Mesendoderm (in vitro differentiated cells): ENCODE measurements around the gene CABLES1.
"Not testable (repeated sequence)": the region's sequence is repeated elsewhere in the genome, so short reads cannot be mapped to it uniquely, and the experiment has no call there.

Experiments used
- DNase-seq: peaks from one replicate; pipeline ENCODE4 v3.0.0; 2013
- H2AK5ac ChIP-seq: 2 replicates; pipeline ENCODE4 v1.6.1; 2013; ENCODE audit warnings: low read length, inconsistent platforms
- H2BK120ac ChIP-seq: 2 replicates; pipeline ENCODE4 v1.6.1; 2013; ENCODE audit warnings: low read depth, mild to moderate bottlenecking, low read length, moderate library complexity, mixed read lengths
- H2BK15ac ChIP-seq: replicated peaks from 2 replicates; pipeline ENCODE4 v1.6.1; 2013; ENCODE audit warnings: low read depth, mild to moderate bottlenecking, moderate library complexity
- H2BK5ac ChIP-seq: 2 replicates; pipeline ENCODE4 v1.6.1; 2013; ENCODE audit warnings: low read length, inconsistent platforms
- H3K18ac ChIP-seq: 2 replicates; pipeline ENCODE4 v1.6.1; 2013; ENCODE audit warnings: mild to moderate bottlenecking, low read length, mixed read lengths
- H3K23ac ChIP-seq: one replicate; pipeline ENCODE4 v1.6.1; 2013; ENCODE audit warnings: low read length
- H3K27ac ChIP-seq: 2 replicates; pipeline ENCODE4 v1.5.1; 2013; ENCODE audit warnings: low read depth, mild to moderate bottlenecking, inconsistent platforms, low read length, moderate library complexity
- H3K27me3 ChIP-seq: 2 replicates; pipeline ENCODE4 v1.6.1; 2013; ENCODE audit warnings: low read length, control low read depth, mild to moderate bottlenecking, inconsistent platforms; ENCODE audit not compliant: insufficient read depth, poor library complexity
- H3K36me3 ChIP-seq: 2 replicates; pipeline ENCODE4 v1.6.1; 2013; ENCODE audit warnings: low read length, inconsistent platforms; ENCODE audit not compliant: control insufficient read depth, insufficient read depth
- H3K4ac ChIP-seq: one replicate; pipeline ENCODE4 v1.6.1; 2013; ENCODE audit warnings: low read depth, mild to moderate bottlenecking, low read length, moderate library complexity
- H3K4me1 ChIP-seq: 2 replicates; pipeline ENCODE4 v1.6.1; 2013; ENCODE audit warnings: low read depth, low read length, inconsistent platforms; ENCODE audit not compliant: control insufficient read depth
- H3K4me2 ChIP-seq: 2 replicates; pipeline ENCODE4 v1.6.1; 2013; ENCODE audit warnings: low read length
- H3K4me3 ChIP-seq: 2 replicates; pipeline ENCODE4 v1.5.1; 2013; ENCODE audit warnings: mild to moderate bottlenecking, low read length
- H3K56ac ChIP-seq: one replicate; pipeline ENCODE4 v1.6.1; 2013; ENCODE audit warnings: low read length
- H3K79me1 ChIP-seq: 2 replicates; pipeline ENCODE4 v1.6.1; 2013; ENCODE audit warnings: low read length, inconsistent platforms
- H3K79me2 ChIP-seq: 2 replicates; pipeline ENCODE4 v1.6.1; 2013; ENCODE audit warnings: mild to moderate bottlenecking, low read length; ENCODE audit not compliant: control insufficient read depth, insufficient read depth
- H3K9ac ChIP-seq: 2 replicates; pipeline ENCODE4 v1.6.1; 2013; ENCODE audit warnings: low read length, inconsistent platforms
- H4K5ac ChIP-seq: one replicate; pipeline ENCODE4 v1.6.1; 2013; ENCODE audit warnings: low read length
- H4K8ac ChIP-seq: one replicate; pipeline ENCODE4 v1.6.1; 2013; ENCODE audit warnings: low read depth, mild to moderate bottlenecking, control low read depth, low read length, moderate library complexity
- WGBS: extraction: QIAGEN DNeasy Blood & Tissue Kit; methylation state at CpG from one replicate; pipeline ENCODE4 v1.1.7; 2013; ENCODE audit warnings: low lambda C conversion rate, missing lambda C conversion rate; ENCODE audit not compliant: insufficient coverage; ENCODE audit errors: extremely low coverage; 5-methylcytosine and 5-hydroxymethylcytosine counted together

CABLES1 gene

DNA sequence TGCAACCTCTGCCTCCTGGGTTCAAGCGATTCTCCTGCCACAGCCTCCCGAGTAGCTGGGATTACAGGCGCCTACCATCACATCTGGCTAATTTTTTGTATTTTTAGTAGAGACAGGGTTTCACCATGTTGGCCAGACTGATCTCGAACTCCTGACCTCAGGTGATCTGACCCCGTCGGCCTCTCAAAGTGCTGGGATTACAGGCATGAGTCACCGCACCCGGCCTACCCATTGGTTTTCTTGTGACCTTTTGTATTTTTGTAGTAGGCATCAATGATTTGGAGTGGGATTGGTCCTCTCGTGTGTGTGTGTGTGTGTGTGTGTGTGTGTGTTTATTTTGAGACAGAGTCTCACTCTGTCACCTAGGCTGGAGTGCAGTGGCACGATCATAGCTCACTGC is 42.2 kb upstream of the CABLES1 start:
- not testable (repeated sequence) for H2BK5ac ChIP-seq, H2BK15ac ChIP-seq, H3K79me1 ChIP-seq, H4K8ac ChIP-seq, DNase-seq, H4K5ac ChIP-seq, H3K18ac ChIP-seq, H2BK120ac ChIP-seq, H2AK5ac ChIP-seq, H3K79me2 ChIP-seq, H3K4me2 ChIP-seq, H3K27me3 ChIP-seq, H3K4ac ChIP-seq, H3K4me3 ChIP-seq, H3K36me3 ChIP-seq, H3K9ac ChIP-seq, H3K27ac ChIP-seq, H3K23ac ChIP-seq, H3K56ac ChIP-seq, H3K4me1 ChIP-seq
- no CpG with 5 or more reads among the region's 10 CpGs for WGBS

DNA sequence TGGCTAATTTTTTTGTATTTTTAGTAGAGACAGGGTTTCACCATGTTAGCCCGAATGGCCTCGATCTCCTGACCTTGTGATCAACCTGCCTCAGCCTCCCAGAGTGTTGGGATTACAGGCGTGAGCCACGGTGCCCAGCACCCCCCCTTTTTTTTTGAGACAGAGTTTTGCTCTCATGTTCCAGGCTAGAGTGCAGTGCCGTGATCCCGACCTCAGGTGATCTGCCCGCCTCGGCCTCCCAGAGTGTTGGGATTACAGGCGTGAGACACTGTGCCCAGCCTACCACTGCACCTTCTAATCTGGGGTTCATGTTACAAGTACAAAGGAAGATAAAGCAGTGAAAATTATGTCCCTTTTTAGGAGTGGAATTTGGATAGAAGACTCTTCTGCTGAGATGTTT is 41.5 kb upstream of the CABLES1 start:
- no peak overlapping the region for H2BK15ac ChIP-seq
- no peak overlapping the region for H2AK5ac ChIP-seq
- no peak overlapping the region for H3K27ac ChIP-seq
- no CpG with 5 or more reads among the region's 9 CpGs for WGBS
- no peak overlapping the region for H2BK120ac ChIP-seq
- no peaks in the 10 kb centered on the region for H3K27me3 ChIP-seq
- no peak overlapping the region for H3K9ac ChIP-seq
- no peaks in the 10 kb centered on the region for H3K4me1 ChIP-seq
- H4K5ac ChIP-seq: no peak overlapping the region
- H3K56ac ChIP-seq: no peak overlapping the region
- H3K23ac ChIP-seq: no peak overlapping the region
- no peaks in the 10 kb centered on the region for H3K79me2 ChIP-seq
- no peaks in the 10 kb centered on the region for H3K36me3 ChIP-seq
- no peak overlapping the region for H3K4me2 ChIP-seq
- H3K4me3 ChIP-seq: no peak overlapping the region
- no peak for DNase-seq
- no peak overlapping the region for H3K18ac ChIP-seq
- no peak overlapping the region for H2BK5ac ChIP-seq
- H3K79me1 ChIP-seq: no peaks in the 10 kb centered on the region
- H4K8ac ChIP-seq: no peak overlapping the region
- no peak overlapping the region for H3K4ac ChIP-seq

DNA sequence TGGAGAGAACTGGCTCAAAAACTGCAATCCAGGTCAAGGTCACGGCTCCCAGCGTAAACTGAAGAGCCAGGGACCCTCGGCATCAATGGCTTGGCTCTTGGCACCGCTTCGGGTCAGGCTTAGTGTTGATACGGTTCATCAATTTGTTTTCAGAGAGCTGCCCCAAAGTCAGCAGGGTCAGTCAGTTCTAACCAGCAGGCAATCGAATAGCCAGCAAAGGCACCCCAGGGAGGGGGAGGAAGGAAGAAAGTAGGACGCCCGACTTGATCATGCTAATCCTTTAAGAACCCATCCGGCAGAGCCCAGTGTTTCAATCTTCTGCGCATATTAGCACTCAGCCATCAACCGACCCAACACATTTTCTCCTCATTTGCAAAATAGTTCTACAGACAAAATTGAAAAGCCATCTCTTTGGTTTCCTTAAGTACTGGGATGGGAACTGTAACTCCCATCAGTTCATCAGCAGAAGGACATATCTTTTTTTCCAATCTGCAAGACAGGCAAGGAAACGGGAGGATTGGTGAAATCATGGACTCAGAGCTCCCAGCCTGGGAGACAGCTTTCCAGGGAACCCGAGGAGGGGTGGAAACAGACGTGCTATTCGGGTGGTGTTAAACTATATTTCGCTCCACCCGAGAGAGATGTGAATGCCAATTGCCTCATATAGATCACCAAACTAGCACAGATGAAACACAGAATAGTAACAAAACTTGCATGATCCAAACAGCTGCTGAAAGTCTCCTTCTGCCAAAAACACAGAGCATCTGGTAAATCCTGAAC is 40.7 kb upstream of the CABLES1 start:
- Histone ChIP-seq H3K36me3 (no peaks in the 10 kb centered on the region), H2BK5ac (no peak overlapping the region), H2BK120ac (no peak overlapping the region), H3K27me3 (no peaks in the 10 kb centered on the region), H2BK15ac (no peak overlapping the region), H3K79me2 (no peaks in the 10 kb centered on the region), H3K4me1 (no peaks in the 10 kb centered on the region), H3K18ac (no peak overlapping the region), H3K4me2 (no peak overlapping the region), H3K79me1 (no peaks in the 10 kb centered on the region), H3K4me3 (no peak overlapping the region), H3K23ac (no peak overlapping the region), H3K9ac (no peak overlapping the region), H4K5ac (no peak overlapping the region), H3K56ac (no peak overlapping the region), H3K27ac (peak overlapping the region; percentile 16), H4K8ac (no peak overlapping the region), H2AK5ac (no peak overlapping the region), H3K4ac (no peak overlapping the region)
- DNase-seq: no peak
- whole genome bisulfite sequencing: no CpG with 5 or more reads among the region's 18 CpGs

DNA sequence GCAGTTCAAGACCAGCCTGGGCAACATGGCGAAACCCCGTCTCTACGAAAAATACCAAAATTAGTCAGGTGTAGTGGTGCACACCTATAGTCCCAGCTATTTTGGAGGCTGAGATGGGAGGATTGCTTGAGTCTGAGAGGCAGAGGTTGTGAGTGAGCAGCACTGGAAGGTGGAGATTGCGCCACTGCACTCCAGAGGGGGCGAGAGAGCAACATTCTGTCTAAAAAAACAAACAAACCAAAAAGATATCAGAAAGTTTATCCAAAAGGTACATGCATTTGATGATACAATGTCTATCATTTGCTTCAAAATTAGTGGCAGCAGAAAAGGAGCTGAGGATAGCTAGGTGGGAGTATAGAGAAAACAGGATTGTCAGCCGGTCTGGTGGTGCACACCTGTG is 39.8 kb upstream of the CABLES1 start:
- no peak overlapping the region for H3K9ac ChIP-seq
- no peaks in the 10 kb centered on the region for H3K79me1 ChIP-seq
- no peaks in the 10 kb centered on the region for H3K36me3 ChIP-seq
- no peak overlapping the region for H2BK120ac ChIP-seq
- H3K56ac ChIP-seq: no peak overlapping the region
- H3K27ac ChIP-seq: no peak overlapping the region
- no peaks in the 10 kb centered on the region for H3K4me1 ChIP-seq
- H3K4me2 ChIP-seq: no peak overlapping the region
- DNase-seq: no peak
- H3K18ac ChIP-seq: no peak overlapping the region
- no peak overlapping the region for H4K8ac ChIP-seq
- no peak overlapping the region for H2BK5ac ChIP-seq
- H3K4me3 ChIP-seq: no peak overlapping the region
- no peak overlapping the region for H2AK5ac ChIP-seq
- no peak overlapping the region for H4K5ac ChIP-seq
- no peaks in the 10 kb centered on the region for H3K79me2 ChIP-seq
- H3K27me3 ChIP-seq: no peaks in the 10 kb centered on the region
- no peak overlapping the region for H3K4ac ChIP-seq
- no peak overlapping the region for H2BK15ac ChIP-seq
- no peak overlapping the region for H3K23ac ChIP-seq
- WGBS: no CpG with 5 or more reads among the region's 6 CpGs

DNA sequence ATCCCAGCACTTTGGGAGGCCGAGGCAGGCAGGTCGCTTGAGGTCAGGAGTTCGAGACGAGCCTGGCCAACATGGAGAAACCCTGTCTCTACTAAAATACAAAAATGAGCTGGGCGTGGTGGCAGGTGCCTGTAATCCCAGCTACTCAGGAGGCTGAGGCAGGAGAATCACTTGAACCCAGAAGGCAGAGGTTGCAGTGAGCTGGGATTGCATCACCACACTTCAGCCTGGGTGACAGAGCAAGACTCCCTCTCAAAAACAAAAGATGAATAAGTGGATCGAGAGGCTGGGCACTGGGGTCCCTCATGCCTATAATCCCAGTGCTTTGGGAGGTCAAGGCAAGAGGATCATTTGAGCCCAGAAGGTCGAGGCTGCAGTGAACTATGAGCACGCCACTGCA is 38.3 kb upstream of the CABLES1 start:
- not testable (repeated sequence) for H3K23ac ChIP-seq, H3K27ac ChIP-seq, H3K79me2 ChIP-seq, H3K56ac ChIP-seq, H3K4me3 ChIP-seq, H3K18ac ChIP-seq, H4K5ac ChIP-seq, H3K4me2 ChIP-seq, H3K4ac ChIP-seq, H4K8ac ChIP-seq, DNase-seq, H3K27me3 ChIP-seq, H3K79me1 ChIP-seq, H3K36me3 ChIP-seq, H2AK5ac ChIP-seq, H3K4me1 ChIP-seq, H2BK5ac ChIP-seq, H2BK120ac ChIP-seq, H3K9ac ChIP-seq, H2BK15ac ChIP-seq
- WGBS: no CpG with 5 or more reads among the region's 8 CpGs

DNA sequence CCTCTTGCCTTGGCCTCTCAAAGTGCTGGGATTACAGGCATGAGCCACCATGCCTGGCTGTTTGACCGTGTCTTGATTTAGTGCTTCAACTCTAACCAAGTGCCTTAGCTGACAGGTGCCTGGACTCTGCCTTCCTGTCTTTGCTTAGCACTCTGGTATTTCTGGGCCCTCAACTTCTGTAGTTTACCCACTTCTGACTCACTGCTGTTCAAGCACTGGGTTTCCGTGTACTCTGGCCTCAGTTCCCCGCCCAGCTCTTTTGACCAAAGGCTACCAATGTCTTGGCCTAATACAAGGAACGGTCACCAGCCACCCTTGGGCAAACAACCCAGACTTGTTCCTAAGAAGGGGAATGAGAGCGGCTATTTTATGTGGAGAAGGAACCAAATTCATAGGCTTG is 35.7 kb upstream of the CABLES1 start:
- Histone ChIP-seq H4K8ac (no peak overlapping the region), H3K23ac (no peak overlapping the region), H3K56ac (no peak overlapping the region), H3K27me3 (no peaks in the 10 kb centered on the region), H3K9ac (no peak overlapping the region), H3K79me1 (no peaks in the 10 kb centered on the region), H4K5ac (no peak overlapping the region), H2BK120ac (no peak overlapping the region), H3K18ac (no peak overlapping the region), H3K27ac (no peak overlapping the region), H3K4me3 (no peak overlapping the region), H3K4me2 (no peak overlapping the region), H2BK15ac (no peak overlapping the region), H2AK5ac (no peak overlapping the region), H2BK5ac (no peak overlapping the region), H3K36me3 (no peaks in the 10 kb centered on the region), H3K4ac (no peak overlapping the region), H3K79me2 (no peaks in the 10 kb centered on the region), H3K4me1 (no peaks in the 10 kb centered on the region)
- WGBS: no CpG with 5 or more reads among the region's 5 CpGs
- no peak for DNase-seq
